ENCODE measurements around the gene TANGO6. TPM values are rescaled to one million over a fixed set of nuclear protein-coding genes. Genes with fewer than 3 reads are reported as not detected.

Gene TANGO6
- total RNA-seq, 2 experiments from 2014 or later: 21.4 to 23.6 TPM

GRCh38 chr16:68951991-68952877, 108.9 kb downstream of the TANGO6 start:
- POLR2A ChIA-PET: no interaction called here
- ATAC-seq: no peak
- DNase-seq: no peak
- H3K9me3 Mint-ChIP-seq (ENCODE audit: insufficient read depth): no peaks in the 10 kb centered on the region
- no peaks in the 10 kb centered on the region for H3K4me1 Mint-ChIP-seq (ENCODE audit: low read depth)
- peaks cover 2% of the 10 kb centered on the region for H3K36me3 Mint-ChIP-seq (ENCODE audit: low read depth)
- no peaks in the 10 kb centered on the region for H3K27me3 Mint-ChIP-seq (ENCODE audit: low read depth)
- CTCF ChIA-PET: interaction anchor here (0.6 to 1.3 kb wide), 2 partner anchors 10 to 11 kb away, joined by 3 read pairs; no protein-coding TSS in a partner anchor
- no peak overlapping the region for H3K4me3 Mint-ChIP-seq
- no peak overlapping the region for H3K27ac Mint-ChIP-seq

GRCh38 chr16:68954911-68955635, 111.7 kb downstream of the TANGO6 start:
- Mint-ChIP-seq H3K9me3 (ENCODE audit: insufficient read depth) (no peaks in the 10 kb centered on the region), H3K27ac (no peak overlapping the region), H3K4me3 (no peak overlapping the region), H3K36me3 (ENCODE audit: low read depth) (no peaks in the 10 kb centered on the region), H3K27me3 (ENCODE audit: low read depth) (no peaks in the 10 kb centered on the region), H3K4me1 (ENCODE audit: low read depth) (no peaks in the 10 kb centered on the region)
- ChIA-PET CTCF (no interaction called here), POLR2A (no interaction called here)
- no peak for DNase-seq
- no peak for ATAC-seq

GRCh38 chr16:68960910-68961309, 117.6 kb downstream of the TANGO6 start:
- Mint-ChIP-seq H3K27ac (no peak overlapping the region), H3K36me3 (ENCODE audit: low read depth) (no peaks in the 10 kb centered on the region), H3K4me1 (ENCODE audit: low read depth) (no peaks in the 10 kb centered on the region), H3K4me3 (no peak overlapping the region), H3K9me3 (ENCODE audit: insufficient read depth) (no peaks in the 10 kb centered on the region), H3K27me3 (ENCODE audit: low read depth) (no peaks in the 10 kb centered on the region)
- ChIA-PET POLR2A (no interaction called here), CTCF (no interaction called here)
- DNase-seq (no peak), ATAC-seq (no peak)

- DNase-seq (no peak), ATAC-seq (no peak)
- H3K4me1 Mint-ChIP-seq (ENCODE audit: low read depth): no peaks in the 10 kb centered on the region
- CTCF ChIA-PET: no interaction called here
- H3K9me3 Mint-ChIP-seq (ENCODE audit: insufficient read depth): no peaks in the 10 kb centered on the region
- H3K27me3 Mint-ChIP-seq (ENCODE audit: low read depth): no peaks in the 10 kb centered on the region
- H3K4me3 Mint-ChIP-seq: no peak overlapping the region
- POLR2A ChIA-PET: no interaction called here
- no peak overlapping the region for H3K27ac Mint-ChIP-seq
- H3K36me3 Mint-ChIP-seq (ENCODE audit: low read depth): no peaks in the 10 kb centered on the region
These were observed 118.6 kb downstream of the TANGO6 start for GRCh38 chr16:68961778-68962402.

- Mint-ChIP-seq H3K4me1 (ENCODE audit: low read depth) (peaks cover 5% of the 10 kb centered on the region), H3K27me3 (ENCODE audit: low read depth) (no peaks in the 10 kb centered on the region), H3K36me3 (ENCODE audit: low read depth) (peaks cover 3% of the 10 kb centered on the region), H3K4me3 (no peak overlapping the region), H3K9me3 (ENCODE audit: insufficient read depth) (no peaks in the 10 kb centered on the region), H3K27ac (no peak overlapping the region)
- DNase-seq (no peak), ATAC-seq (no peak)
- ChIA-PET CTCF (no interaction called here), POLR2A (interaction anchor here (0.7 kb wide), 1 partner anchor 25 kb away, joined by 3 read pairs; no protein-coding TSS in a partner anchor)
These were observed 126.0 kb downstream of the TANGO6 start for GRCh38 chr16:68969338-68969737.

- peaks cover 18% of the 10 kb centered on the region for H3K36me3 Mint-ChIP-seq (ENCODE audit: low read depth)
- DNase-seq: no peak
- H3K9me3 Mint-ChIP-seq (ENCODE audit: insufficient read depth): no peaks in the 10 kb centered on the region
- H3K27me3 Mint-ChIP-seq (ENCODE audit: low read depth): no peaks in the 10 kb centered on the region
- ATAC-seq: no peak
- ChIA-PET CTCF (no interaction called here), POLR2A (no interaction called here)
- H3K4me3 Mint-ChIP-seq: no peak overlapping the region
- peaks cover 5% of the 10 kb centered on the region for H3K4me1 Mint-ChIP-seq (ENCODE audit: low read depth)
- no peak overlapping the region for H3K27ac Mint-ChIP-seq
These were observed 128.7 kb downstream of the TANGO6 start for GRCh38 chr16:68972013-68972412.

- H3K36me3 Mint-ChIP-seq (ENCODE audit: low read depth): peaks cover 19% of the 10 kb centered on the region
- DNase-seq: no peak
- H3K9me3 Mint-ChIP-seq (ENCODE audit: insufficient read depth): no peaks in the 10 kb centered on the region
- no peaks in the 10 kb centered on the region for H3K27me3 Mint-ChIP-seq (ENCODE audit: low read depth)
- ChIA-PET CTCF (no interaction called here), POLR2A (no interaction called here)
- H3K27ac Mint-ChIP-seq: no peak overlapping the region
- no peak overlapping the region for H3K4me3 Mint-ChIP-seq
- peaks cover 5% of the 10 kb centered on the region for H3K4me1 Mint-ChIP-seq (ENCODE audit: low read depth)
- ATAC-seq: no peak
These were observed 129.4 kb downstream of the TANGO6 start for GRCh38 chr16:68972720-68973119.

- ChIA-PET CTCF (no interaction called here), POLR2A (no interaction called here)
- peaks cover 5% of the 10 kb centered on the region for H3K4me1 Mint-ChIP-seq (ENCODE audit: low read depth)
- H3K27me3 Mint-ChIP-seq (ENCODE audit: low read depth): no peaks in the 10 kb centered on the region
- DNase-seq (no peak), ATAC-seq (no peak)
- no peaks in the 10 kb centered on the region for H3K9me3 Mint-ChIP-seq (ENCODE audit: insufficient read depth)
- peaks cover 22% of the 10 kb centered on the region for H3K36me3 Mint-ChIP-seq (ENCODE audit: low read depth)
- H3K27ac Mint-ChIP-seq: no peak overlapping the region
- H3K4me3 Mint-ChIP-seq: no peak overlapping the region
These were observed 130.3 kb downstream of the TANGO6 start for GRCh38 chr16:68973611-68974120.

GRCh38 chr16:68978303-68978954, 135.1 kb downstream of the TANGO6 start:
- no peak for ATAC-seq
- Mint-ChIP-seq H3K9me3 (ENCODE audit: insufficient read depth) (no peaks in the 10 kb centered on the region), H3K27ac (no peak overlapping the region), H3K36me3 (ENCODE audit: low read depth) (peaks cover 24% of the 10 kb centered on the region), H3K4me3 (no peak overlapping the region), H3K27me3 (ENCODE audit: low read depth) (no peaks in the 10 kb centered on the region), H3K4me1 (ENCODE audit: low read depth) (no peaks in the 10 kb centered on the region)
- CTCF ChIA-PET: no interaction called here
- DNase-seq: no peak
- POLR2A ChIA-PET: no interaction called here

GRCh38 chr16:68980695-68981315, 137.5 kb downstream of the TANGO6 start:
- CTCF ChIA-PET: interaction anchor here (0.6 kb wide), 1 partner anchor 142 kb away, joined by 3 read pairs; no protein-coding TSS in a partner anchor
- POLR2A ChIA-PET: no interaction called here
- ATAC-seq (no peak), DNase-seq (no peak)
- H3K27me3 Mint-ChIP-seq (ENCODE audit: low read depth): no peaks in the 10 kb centered on the region
- H3K4me3 Mint-ChIP-seq: no peak overlapping the region
- H3K9me3 Mint-ChIP-seq (ENCODE audit: insufficient read depth): no peaks in the 10 kb centered on the region
- H3K4me1 Mint-ChIP-seq (ENCODE audit: low read depth): no peaks in the 10 kb centered on the region
- H3K36me3 Mint-ChIP-seq (ENCODE audit: low read depth): peaks cover 11% of the 10 kb centered on the region
- no peak overlapping the region for H3K27ac Mint-ChIP-seq

- ATAC-seq (no peak), DNase-seq (no peak)
- ChIA-PET POLR2A (no interaction called here), CTCF (no interaction called here)
- Mint-ChIP-seq H3K4me1 (ENCODE audit: low read depth) (no peaks in the 10 kb centered on the region), H3K9me3 (ENCODE audit: insufficient read depth) (no peaks in the 10 kb centered on the region), H3K4me3 (no peak overlapping the region), H3K27ac (no peak overlapping the region), H3K36me3 (ENCODE audit: low read depth) (peaks cover 7% of the 10 kb centered on the region), H3K27me3 (ENCODE audit: low read depth) (no peaks in the 10 kb centered on the region)
These were observed 138.6 kb downstream of the TANGO6 start for GRCh38 chr16:68981971-68982370.

Measured in activated CD8-positive, alpha-beta T cell treated with anti-CD3 and anti-CD28 coated beads, Interleukin-2, amount 10 ng/mL, durations not matched to agents 7 days and 5 days (primary cell).